Smooth muscle cell (in vitro differentiated cells): ENCODE data around the gene SH3PXD2A. TPM values are rescaled to one million over a fixed set of nuclear protein-coding genes. Genes with fewer than 3 reads are reported as not detected.

Source experiments
- DNase-seq: peaks from one replicate; lab custom pipeline; 2025; ENCODE audit not compliant: unreplicated experiment; lab: John Stamatoyannopoulos, UW
- H2AFZ ChIP-seq: fragments of 200-600 bp; sonication (generic); 2 replicates; pipeline ENCODE4 v1.6.0; 2016; ENCODE audit warnings: antibody characterized with exemption, low read depth, mild to moderate bottlenecking
- H3F3A ChIP-seq: fragments of 200-600 bp; sonication (generic); 2 replicates; pipeline ENCODE4 v1.6.0; 2017; ENCODE audit warnings: antibody characterized with exemption, low read depth
- H3K27ac ChIP-seq: fragments of 200-600 bp; sonication (generic); 2 replicates; pipeline ENCODE4 v1.5.1; 2016; ENCODE audit warnings: low read depth, mild to moderate bottlenecking
- H3K27me3 ChIP-seq: fragments of 200-600 bp; sonication (generic); 2 replicates; pipeline ENCODE4 v1.6.1; 2016; ENCODE audit warnings: low read depth, mild to moderate bottlenecking
- H3K36me3 ChIP-seq: fragments of 200-600 bp; sonication (generic); 2 replicates; pipeline ENCODE4 v1.5.1; 2016; ENCODE audit warnings: low read depth
- H3K4me1 ChIP-seq: fragments of 200-600 bp; sonication (generic); 2 replicates; pipeline ENCODE4 v1.5.1; 2016; ENCODE audit warnings: low read depth
- H3K4me2 ChIP-seq: fragments of 200-600 bp; sonication (generic); 2 replicates; pipeline ENCODE4 v1.6.0; 2016; ENCODE audit warnings: mild to moderate bottlenecking
- H3K4me3 ChIP-seq: fragments of 200-600 bp; sonication (generic); 2 replicates; pipeline ENCODE4 v1.5.1; 2016; ENCODE audit warnings: mild to moderate bottlenecking
- H3K79me2 ChIP-seq: fragments of 200-600 bp; sonication (generic); 2 replicates; pipeline ENCODE4 v1.6.0; 2016; ENCODE audit warnings: low read depth, mild to moderate bottlenecking
- H3K9ac ChIP-seq: fragments of 200-600 bp; sonication (generic); 2 replicates; pipeline ENCODE4 v1.6.0; 2016; ENCODE audit warnings: low read depth
- H3K9me3 ChIP-seq: fragments of 200-600 bp; sonication (generic); replicated peaks from 2 replicates; pipeline ENCODE4 v1.5.1; 2016; ENCODE audit warnings: low read depth
- H4K20me1 ChIP-seq: fragments of 200-600 bp; sonication (generic); 2 replicates; pipeline ENCODE4 v1.6.0; 2016; ENCODE audit warnings: low read depth
- WGBS: methylation state at CpG from one replicate; pipeline ENCODE4 v1.1.7; 2016; ENCODE audit warnings: low lambda C conversion rate; 5-methylcytosine and 5-hydroxymethylcytosine counted together
- polyA plus RNA-seq: library from polyadenylated mRNA; unstranded; fragments of >200 nt; fragmentation: Nextera tagmentation; extraction: Ambion mirVana; gene quantifications from 2 replicates; pipeline ENCODE4 v1.2.1, GENCODE V29; 2016
- total RNA-seq: library from RNA; depleted of rRNA; stranded (reverse); fragments of >200 nt; gene quantifications from 2 replicates; pipeline ENCODE4 v1.2.3, GENCODE V29; 2014
- TF ChIP-seq, protein P1 (sequence below): fragments of 200-600 bp; sonication (generic); IDR thresholded peaks from 2 replicates; pipeline ENCODE4 v1.5.1; 2017; ENCODE audit warnings: borderline replicate concordance, mild to moderate bottlenecking, antibody characterized with exemption; ENCODE audit not compliant: insufficient read depth, poor library complexity, severe bottlenecking

Gene SH3PXD2A
- total and polyA plus RNA-seq, 2 experiments from 2014 or later: 30.1 to 37.9 TPM

DNA sequence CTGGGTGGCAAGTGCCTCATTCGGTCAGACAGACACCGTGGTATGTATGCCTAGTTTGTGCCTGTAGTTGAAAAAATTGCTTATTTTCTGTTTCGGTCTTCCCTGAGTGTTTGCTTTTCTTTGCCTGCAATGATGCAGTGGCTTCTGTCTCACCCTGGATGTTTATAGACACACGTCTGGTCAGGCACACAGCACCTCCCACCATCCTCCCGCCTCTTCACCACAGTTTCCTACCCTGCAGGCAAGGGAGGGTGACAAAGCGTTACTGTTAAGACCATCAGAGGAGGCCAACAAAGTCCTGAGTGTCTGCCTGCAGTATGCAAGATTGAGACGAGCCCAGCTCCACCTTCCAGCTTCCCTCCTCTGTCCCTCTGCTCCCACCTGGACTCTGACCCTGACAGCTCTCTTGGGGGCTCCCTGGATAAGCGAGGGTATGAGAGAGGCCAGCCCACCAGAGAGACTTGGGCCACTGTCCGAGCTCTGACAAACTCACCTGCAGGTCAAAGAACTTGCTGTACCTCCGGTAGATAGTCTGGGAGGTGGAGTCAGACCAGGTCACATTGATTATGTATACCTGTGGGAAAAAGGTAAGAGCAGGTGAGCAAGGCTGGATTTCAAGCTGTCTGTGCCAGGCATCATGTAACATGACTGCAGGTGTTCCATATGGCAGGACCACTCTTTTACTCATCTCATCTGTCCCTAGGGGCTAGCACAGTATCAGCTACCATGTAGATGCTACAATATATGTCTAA is 54.4 kb downstream of the SH3PXD2A start:
- peaks cover 98% of the 10 kb centered on the region for H4K20me1 ChIP-seq
- no peak for DNase-seq
- peaks cover 25% of the 10 kb centered on the region for H3K79me2 ChIP-seq
- no peaks in the 10 kb centered on the region for H3K36me3 ChIP-seq
- H3K27ac ChIP-seq: peak overlapping the region; percentile 82
- no peaks in the 10 kb centered on the region for H3K9me3 ChIP-seq
- WGBS: 42% methylated on average over 10 of the region's 10 CpGs
- H3K9ac ChIP-seq: peak overlapping the region; percentile 13
- peaks cover 17% of the 10 kb centered on the region for H3F3A ChIP-seq
- H3K4me1 ChIP-seq: peaks cover 24% of the 10 kb centered on the region
- H3K27me3 ChIP-seq: no peaks in the 10 kb centered on the region
- no peak overlapping the region for H2AFZ ChIP-seq
- TF ChIP-seq, protein P1, sequence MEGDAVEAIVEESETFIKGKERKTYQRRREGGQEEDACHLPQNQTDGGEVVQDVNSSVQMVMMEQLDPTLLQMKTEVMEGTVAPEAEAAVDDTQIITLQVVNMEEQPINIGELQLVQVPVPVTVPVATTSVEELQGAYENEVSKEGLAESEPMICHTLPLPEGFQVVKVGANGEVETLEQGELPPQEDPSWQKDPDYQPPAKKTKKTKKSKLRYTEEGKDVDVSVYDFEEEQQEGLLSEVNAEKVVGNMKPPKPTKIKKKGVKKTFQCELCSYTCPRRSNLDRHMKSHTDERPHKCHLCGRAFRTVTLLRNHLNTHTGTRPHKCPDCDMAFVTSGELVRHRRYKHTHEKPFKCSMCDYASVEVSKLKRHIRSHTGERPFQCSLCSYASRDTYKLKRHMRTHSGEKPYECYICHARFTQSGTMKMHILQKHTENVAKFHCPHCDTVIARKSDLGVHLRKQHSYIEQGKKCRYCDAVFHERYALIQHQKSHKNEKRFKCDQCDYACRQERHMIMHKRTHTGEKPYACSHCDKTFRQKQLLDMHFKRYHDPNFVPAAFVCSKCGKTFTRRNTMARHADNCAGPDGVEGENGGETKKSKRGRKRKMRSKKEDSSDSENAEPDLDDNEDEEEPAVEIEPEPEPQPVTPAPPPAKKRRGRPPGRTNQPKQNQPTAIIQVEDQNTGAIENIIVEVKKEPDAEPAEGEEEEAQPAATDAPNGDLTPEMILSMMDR: no peak
- no peak overlapping the region for H3K4me3 ChIP-seq
- peak overlapping the region; percentile 18 for H3K4me2 ChIP-seq

DNA sequence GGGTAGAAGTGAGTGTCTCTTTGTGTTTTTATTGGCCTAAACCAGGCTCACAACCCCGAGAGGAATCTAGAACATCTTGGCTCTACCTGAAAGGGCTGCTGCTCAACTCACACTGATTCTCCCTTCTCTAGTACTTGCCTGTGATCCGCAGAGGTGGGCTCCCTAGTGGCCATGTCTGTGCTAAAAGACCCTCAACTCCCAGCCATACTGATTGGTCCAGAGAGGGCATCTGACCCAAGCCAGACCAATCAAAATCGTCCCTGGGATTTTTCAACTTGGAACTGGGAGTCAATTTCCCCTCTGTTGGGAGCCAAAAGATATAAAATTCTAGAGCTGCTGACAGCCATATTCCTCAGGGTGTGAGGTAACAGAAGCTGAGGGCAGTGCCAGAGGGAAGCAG is 55.3 kb downstream of the SH3PXD2A start:
- Histone ChIP-seq H3K4me1 (peaks cover 22% of the 10 kb centered on the region), H3K36me3 (no peaks in the 10 kb centered on the region), H3K9me3 (no peaks in the 10 kb centered on the region), H2AFZ (no peak overlapping the region), H3K27ac (peak overlapping the region; percentile 82), H3K4me2 (peak overlapping the region; percentile 18), H3F3A (peaks cover 17% of the 10 kb centered on the region), H3K4me3 (no peak overlapping the region), H3K9ac (peak overlapping the region; percentile 9), H3K79me2 (peaks cover 17% of the 10 kb centered on the region), H4K20me1 (peaks cover 98% of the 10 kb centered on the region), H3K27me3 (no peaks in the 10 kb centered on the region)
- WGBS: 92% methylated on average over 3 of the region's 3 CpGs
- TF ChIP-seq, protein P1: no peak
- no peak for DNase-seq

DNA sequence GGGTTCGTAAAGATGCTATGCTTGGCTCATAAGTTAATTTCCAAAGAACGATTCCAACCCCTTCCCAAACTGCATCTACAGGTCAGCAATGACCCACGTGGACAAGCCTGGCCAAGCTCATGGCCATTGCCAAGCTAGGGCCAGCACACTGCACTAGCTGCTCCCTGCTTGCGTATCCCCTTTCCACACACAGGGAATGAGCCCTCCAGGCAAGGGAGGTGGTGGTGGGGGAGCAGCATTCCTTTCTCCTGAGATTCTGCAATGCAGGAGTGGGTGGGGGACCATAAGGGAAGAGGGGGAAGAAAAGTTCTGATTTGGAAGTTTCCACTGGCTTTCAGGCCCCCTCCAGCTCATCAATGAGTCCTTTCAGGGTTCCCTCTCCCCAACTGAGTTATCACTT is 56.0 kb downstream of the SH3PXD2A start:
- Histone ChIP-seq H3K4me2 (peak overlapping the region; percentile 18), H3K9ac (peak overlapping the region; percentile 9), H3K4me3 (no peak overlapping the region), H3F3A (peaks cover 17% of the 10 kb centered on the region), H3K9me3 (no peaks in the 10 kb centered on the region), H3K27me3 (no peaks in the 10 kb centered on the region), H3K36me3 (no peaks in the 10 kb centered on the region), H3K79me2 (peaks cover 12% of the 10 kb centered on the region), H3K4me1 (peaks cover 16% of the 10 kb centered on the region), H4K20me1 (peaks cover 98% of the 10 kb centered on the region), H2AFZ (no peak overlapping the region), H3K27ac (peak overlapping the region; percentile 82)
- 84% methylated on average over 4 of the region's 4 CpGs for WGBS
- no peak for DNase-seq
- TF ChIP-seq, protein P1: no peak

DNA sequence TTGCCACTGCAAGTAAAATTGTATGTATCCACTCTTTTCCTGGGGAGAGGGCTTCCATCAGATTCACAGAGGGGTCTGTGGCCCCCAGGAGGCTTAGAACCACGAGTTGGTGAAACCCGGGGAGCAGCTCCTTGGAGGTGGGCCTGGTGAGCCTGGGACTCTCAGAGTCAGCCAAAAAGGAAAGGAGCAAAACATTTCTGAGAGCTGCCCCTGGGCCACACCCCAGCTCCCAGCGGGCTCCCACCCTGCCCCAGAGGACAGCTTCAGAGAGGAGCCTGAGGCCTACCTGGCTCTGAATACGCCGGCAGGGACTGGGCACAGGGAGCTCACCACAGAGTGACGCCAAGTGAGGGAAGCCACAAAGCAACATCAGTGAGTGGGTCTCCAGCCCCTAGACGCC is 56.9 kb downstream of the SH3PXD2A start:
- peaks cover 97% of the 10 kb centered on the region for H4K20me1 ChIP-seq
- H3K36me3 ChIP-seq: no peaks in the 10 kb centered on the region
- H3K4me1 ChIP-seq: peaks cover 16% of the 10 kb centered on the region
- H3K4me2 ChIP-seq: no peak overlapping the region
- TF ChIP-seq, protein P1: no peak
- no peak for DNase-seq
- H3K27ac ChIP-seq: peak overlapping the region; percentile 82
- H2AFZ ChIP-seq: no peak overlapping the region
- H3K79me2 ChIP-seq: peaks cover 16% of the 10 kb centered on the region
- no peaks in the 10 kb centered on the region for H3K9me3 ChIP-seq
- no peak overlapping the region for H3K9ac ChIP-seq
- H3K4me3 ChIP-seq: no peak overlapping the region
- H3F3A ChIP-seq: peaks cover 17% of the 10 kb centered on the region
- 96% methylated on average over 7 of the region's 7 CpGs for WGBS
- H3K27me3 ChIP-seq: no peaks in the 10 kb centered on the region
